GM21528 (cell line): Measurements from ENCODE around the gene FUT6.

Experiments
- ATAC-seq: cut with Tn5 transposase; IDR thresholded peaks from one replicate; pipeline ENCODE4 v1.9.1; 2021; ENCODE audit warnings: mild to moderate bottlenecking, moderate library complexity; ENCODE audit not compliant: unreplicated experiment, low FRiP score

Gene FUT6

GRCh38 chr19:5806905-5807304 is 32.6 kb downstream of the FUT6 start:
- no peak for ATAC-seq

GRCh38 chr19:5806133-5806489 is 33.4 kb downstream of the FUT6 start:
- ATAC-seq = no peak

GRCh38 chr19:5805462-5806132 is 33.9 kb downstream of the FUT6 start:
- no peak for ATAC-seq

GRCh38 chr19:5804516-5805461 is 34.7 kb downstream of the FUT6 start, which contains the start of gene NRTN:
TSS of gene NRTN (plus strand) at chr19:5805067. CDS start at chr19:5824166, 19,099 bp downstream.
- no peak for ATAC-seq

- ATAC-seq = peak; percentile 63
Measured at GRCh38 chr19:5803752-5804515, 35.6 kb downstream of the FUT6 start.

- no peak for ATAC-seq
Measured at GRCh38 chr19:5803441-5803751, 36.1 kb downstream of the FUT6 start.

GRCh38 chr19:5801796-5802619 is 37.5 kb downstream of the FUT6 start:
- no peak for ATAC-seq

GRCh38 chr19:5800361-5801270 is 38.9 kb downstream of the FUT6 start:
- ATAC-seq = no peak

GRCh38 chr19:5799247-5800241 is 40.0 kb downstream of the FUT6 start:
- ATAC-seq = no peak

- ATAC-seq = no peak
Measured at GRCh38 chr19:5798244-5798643, 41.3 kb downstream of the FUT6 start.

GRCh38 chr19:5795382-5795919 is 44.1 kb downstream of the FUT6 start:
- ATAC-seq = no peak

- no peak for ATAC-seq
Measured at GRCh38 chr19:5793188-5793587, 46.3 kb downstream of the FUT6 start.

- no peak for ATAC-seq
Measured at GRCh38 chr19:5792224-5792623, 47.3 kb downstream of the FUT6 start.

- ATAC-seq = peak; percentile 87
Measured at GRCh38 chr19:5790559-5791520, 48.7 kb downstream of the FUT6 start, which contains the start of gene DUS3L. TSS of gene DUS3L (minus strand) at chr19:5791163. CDS start at chr19:5791141, 22 bp downstream.

GRCh38 chr19:5789886-5790558 is 49.5 kb downstream of the FUT6 start:
- no peak for ATAC-seq

- no peak for ATAC-seq
Measured at GRCh38 chr19:5789351-5789761, 50.1 kb downstream of the FUT6 start.
